GM12891 (cell line): ENCODE results near the gene EEF1G.
"Not testable (repeated sequence)": the region's sequence is repeated elsewhere in the genome, so short reads cannot be mapped to it uniquely, and the experiment has no call there.

Experiments used
- DNase-seq: peaks from one replicate; pipeline ENCODE4 v3.0.0; 2011; ENCODE audit warnings: low spot score; ENCODE audit not compliant: insufficient read length
- FAIRE-seq: peaks from 2 replicates; lab custom pipeline; 2011; peaks lifted over from hg19 to GRCh38; lab: Jason Lieb, UNC
- PAX5 ChIP-seq: IDR thresholded peaks from 2 replicates; pipeline ENCODE4 v1.6.1; 2011; ENCODE audit warnings: low read length, moderate library complexity, mild to moderate bottlenecking; ENCODE audit not compliant: insufficient read depth, severe bottlenecking
- POLR2A ChIP-seq: IDR thresholded peaks from 2 replicates; pipeline ENCODE4 v1.6.1; 2011; ENCODE audit warnings: low read depth, low read length, control low read depth
- POLR2AphosphoS5 ChIP-seq: IDR thresholded peaks from 2 replicates; pipeline ENCODE4 v1.6.1; 2011; ENCODE audit warnings: low read depth, low read length, control low read depth
- POU2F2 ChIP-seq: IDR thresholded peaks from 2 replicates; pipeline ENCODE4 v1.6.1; 2011; ENCODE audit warnings: low read depth, mild to moderate bottlenecking, control low read depth, low read length, moderate library complexity
- SPI1 ChIP-seq: IDR thresholded peaks from 2 replicates; pipeline ENCODE4 v1.6.1; 2011; ENCODE audit warnings: low read depth, low read length, control low read depth
- TAF1 ChIP-seq: IDR thresholded peaks from 2 replicates; pipeline ENCODE4 v1.6.1; 2011; ENCODE audit warnings: low read depth, low read length, control low read depth

Gene EEF1G

DNA sequence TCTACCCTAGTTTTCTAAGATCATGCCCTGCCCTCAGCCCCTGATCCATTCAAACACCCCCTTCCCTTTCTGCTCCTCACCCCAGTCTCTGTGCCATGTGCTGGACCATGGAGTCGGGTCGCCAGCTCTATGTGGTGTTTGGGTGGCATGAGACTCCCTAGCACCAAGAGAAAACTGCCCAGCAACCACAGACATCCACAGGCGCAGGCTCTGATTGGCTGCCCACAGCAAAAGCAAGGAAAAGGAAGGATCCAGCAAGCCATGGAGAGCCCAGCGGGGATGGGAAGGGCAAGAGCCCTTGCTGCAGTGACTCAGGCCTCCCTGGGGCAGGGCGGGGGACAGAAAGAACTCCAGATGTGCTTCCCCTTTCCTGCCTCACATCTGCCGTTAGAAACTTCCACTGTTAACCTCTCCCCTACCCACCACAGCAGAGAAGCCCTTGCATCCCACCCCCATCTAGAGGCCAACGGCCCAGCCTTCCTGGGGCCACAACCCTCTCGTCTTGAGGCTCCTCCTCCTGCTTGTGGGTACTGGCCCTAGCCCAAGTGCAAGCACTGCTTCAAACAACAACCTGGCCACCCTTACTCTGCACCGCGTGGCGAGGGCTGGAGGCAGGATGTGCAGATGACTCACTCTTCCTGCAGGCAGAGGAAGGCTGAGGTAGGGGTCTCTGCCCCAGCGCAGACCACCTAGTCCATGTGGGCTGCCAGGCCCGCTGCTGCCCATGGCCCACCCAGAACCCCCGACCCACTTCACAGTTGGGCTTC is 17.4 kb downstream of the EEF1G start:
- no peak for TF ChIP-seq PAX5
- 0 out of 2 replicates have a peak, but pooled peaks have one; percentile 16 for TF ChIP-seq POLR2AphosphoS5
- peak; percentile 93 for FAIRE-seq
- no peak for DNase-seq

DNA sequence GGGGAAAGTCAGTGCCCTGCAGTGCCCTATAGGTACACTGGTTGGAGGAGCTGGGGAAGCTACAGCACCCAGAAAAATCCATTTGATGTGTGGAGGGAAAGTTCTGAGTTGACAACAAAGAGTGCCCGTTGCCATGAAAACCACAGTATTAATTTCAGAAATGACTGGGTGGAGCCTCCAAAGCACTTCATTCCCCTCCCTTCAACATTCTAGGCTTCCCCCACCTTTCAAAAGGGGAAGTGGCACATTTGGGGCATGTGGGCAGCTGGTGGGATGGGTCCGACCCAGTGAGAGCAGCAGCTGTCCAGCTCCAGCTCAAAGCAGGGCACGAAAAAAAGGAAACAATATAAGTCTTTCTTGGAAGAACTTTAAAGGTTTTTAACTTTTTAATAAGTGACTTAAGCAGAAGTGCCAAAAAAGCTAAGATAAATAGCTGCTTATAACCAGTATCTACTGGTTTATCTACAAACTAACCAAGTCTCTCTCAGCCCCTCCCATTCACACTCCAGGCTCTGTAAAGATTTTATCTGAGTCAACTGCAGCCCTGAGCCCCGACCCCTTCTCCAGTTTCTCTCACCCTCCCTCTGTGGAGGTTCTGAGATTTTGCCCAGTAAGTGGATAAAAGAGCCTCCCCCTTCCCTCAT is 18.1 kb downstream of the EEF1G start:
- no peak for TF ChIP-seq TAF1
- peak; percentile 100 for TF ChIP-seq SPI1
- 0 out of 2 replicates have a peak, but pooled peaks have one; percentile 33 for TF ChIP-seq POU2F2
- TF ChIP-seq PAX5 = no peak
- TF ChIP-seq POLR2AphosphoS5 = no peak
- DNase-seq (no peak), FAIRE-seq (peak; percentile 82)

DNA sequence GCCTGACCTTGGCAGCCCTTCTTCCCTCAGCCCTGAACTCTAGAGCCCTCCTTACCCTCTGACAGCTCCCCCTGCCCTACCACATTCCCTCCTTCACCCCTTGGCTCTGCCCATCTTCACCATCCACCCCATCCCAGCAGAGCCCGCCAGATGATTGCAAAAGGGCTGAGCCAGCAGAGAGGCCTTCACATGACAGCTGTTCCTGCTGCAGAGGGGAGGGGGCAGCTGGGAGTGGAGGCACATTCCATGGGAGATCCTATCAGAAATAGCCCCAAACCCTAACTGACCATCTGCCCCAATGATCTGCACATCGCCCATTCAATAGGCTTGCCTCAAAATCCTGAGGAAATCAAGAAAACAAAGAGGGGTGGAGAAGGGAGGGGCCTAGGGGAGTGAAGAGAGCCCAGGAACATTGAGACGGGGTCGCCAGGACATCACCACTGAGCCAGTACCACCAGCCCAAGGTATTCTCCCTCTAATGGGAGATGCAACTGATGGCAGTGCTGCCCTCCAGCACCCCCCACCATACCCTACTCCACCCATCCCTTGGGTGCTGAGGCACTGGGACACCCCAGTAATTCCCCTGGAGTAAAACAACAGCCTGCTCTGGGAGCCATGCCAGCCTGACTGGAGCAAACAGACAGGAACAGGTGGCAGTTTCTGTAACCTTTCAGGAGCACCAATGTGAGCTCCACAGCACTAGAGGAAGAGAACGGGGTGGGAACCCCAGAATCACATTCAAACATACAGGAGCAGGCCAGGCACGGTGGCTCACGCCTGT is 19.1 kb downstream of the EEF1G start:
- FAIRE-seq (no peak), DNase-seq (no peak)
- no peak for TF ChIP-seq PAX5
- TF ChIP-seq SPI1 = no peak
- no peak for TF ChIP-seq POLR2A
- TF ChIP-seq POLR2AphosphoS5 = no peak
- TF ChIP-seq TAF1 = no peak
- TF ChIP-seq POU2F2 = no peak

DNA sequence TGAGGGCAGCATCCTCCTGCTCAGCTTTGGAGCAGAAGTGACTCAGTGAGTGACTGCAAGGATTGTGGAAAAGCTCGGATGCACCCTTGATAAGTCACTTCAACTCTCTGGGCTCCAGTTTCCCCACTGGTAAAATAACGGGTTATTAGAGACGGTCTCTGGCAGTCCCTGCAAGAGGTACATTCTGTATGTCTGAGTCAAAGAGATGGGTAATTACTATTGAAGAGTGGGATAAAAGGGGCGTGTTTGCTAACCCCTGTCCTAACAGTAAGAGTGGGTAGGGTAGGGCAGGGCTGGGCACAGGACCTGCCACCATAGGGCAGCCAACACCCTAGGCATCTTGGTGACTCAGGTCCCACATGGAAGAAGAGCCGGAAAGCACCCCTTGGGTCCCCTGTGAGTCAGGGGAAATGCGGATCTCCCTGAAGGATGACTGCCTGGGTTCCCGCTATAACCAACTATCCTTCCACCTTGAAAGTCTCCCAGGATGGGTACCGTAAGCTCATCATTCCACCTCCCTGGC is 19.8 kb downstream of the EEF1G start:
- DNase-seq (no peak), FAIRE-seq (no peak)
- TF ChIP-seq TAF1 (no peak), POU2F2 (no peak), PAX5 (no peak), POLR2A (no peak), POLR2AphosphoS5 (no peak), SPI1 (no peak)

DNA sequence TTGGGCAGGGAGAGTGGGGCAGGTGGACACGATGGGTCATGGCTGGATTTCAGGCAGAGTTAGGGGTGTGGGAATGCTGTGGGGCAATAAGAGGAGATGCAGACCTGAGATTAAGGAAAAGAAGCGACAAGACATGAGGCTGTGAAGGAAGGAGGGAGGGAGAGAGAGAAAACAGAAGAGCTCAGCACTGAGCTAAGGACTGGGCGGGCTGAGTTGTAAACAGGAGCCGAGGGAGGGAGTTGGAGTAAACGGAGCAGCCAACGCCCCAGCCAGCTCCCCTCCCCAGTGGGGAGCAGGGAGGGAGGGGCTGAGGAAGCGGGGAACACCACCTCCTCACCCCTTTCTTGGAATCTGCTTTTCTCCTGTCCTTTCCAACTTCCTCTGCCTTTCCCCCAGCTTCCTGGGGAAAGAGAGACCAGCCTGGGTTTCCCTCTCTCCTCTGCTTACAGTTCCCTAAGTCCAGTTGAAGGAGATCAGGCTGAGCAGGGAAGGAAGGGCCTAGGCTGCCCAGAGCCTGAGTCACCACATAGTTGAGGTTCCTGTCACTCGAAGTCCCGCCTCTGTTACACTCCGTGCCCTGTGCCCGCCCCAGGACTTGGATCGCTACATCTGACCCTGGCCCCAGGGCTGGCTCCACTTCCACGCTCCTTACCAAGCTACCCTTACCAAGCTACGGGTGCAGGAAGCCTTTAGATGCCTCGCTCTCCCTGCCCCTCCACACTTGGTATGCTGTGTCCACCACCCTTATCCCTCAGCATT is 20.4 kb downstream of the EEF1G start:
- TF ChIP-seq POU2F2 (no peak), PAX5 (no peak), POLR2A (no peak), POLR2AphosphoS5 (no peak), SPI1 (no peak), TAF1 (no peak)
- DNase-seq = no peak
- no peak for FAIRE-seq

DNA sequence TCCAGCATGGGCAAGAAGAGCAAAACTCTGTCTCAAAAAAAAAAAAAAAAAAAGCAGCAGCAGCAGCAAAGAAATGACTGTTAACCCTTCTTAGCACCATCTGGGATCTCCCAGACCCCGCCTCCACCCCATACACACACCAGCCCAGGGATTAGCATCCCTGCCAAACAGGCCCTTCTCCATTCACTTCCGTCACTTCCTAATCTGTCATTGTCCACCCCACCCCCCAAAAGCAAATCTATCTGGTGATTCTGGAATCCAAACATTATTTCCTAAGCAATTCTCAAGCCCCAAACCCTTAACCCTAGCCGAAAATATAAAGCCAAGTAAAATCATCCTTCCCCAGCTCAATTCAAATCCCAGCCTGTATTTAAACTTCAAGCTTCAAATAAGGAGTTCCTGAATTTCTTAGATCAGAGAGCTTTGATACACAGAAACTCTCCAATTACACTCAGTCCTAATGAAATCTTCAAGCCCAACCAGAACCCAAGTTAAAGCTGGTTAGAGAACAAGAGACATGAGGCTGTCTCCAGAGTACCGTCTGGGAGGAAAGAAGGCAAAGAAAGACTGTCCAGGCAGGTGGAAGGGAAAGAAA is 21.1 kb downstream of the EEF1G start:
- TF ChIP-seq POU2F2 = no peak
- no peak for TF ChIP-seq POLR2AphosphoS5
- TF ChIP-seq PAX5 = no peak
- TF ChIP-seq POLR2A = no peak
- TF ChIP-seq TAF1 = no peak
- no peak for TF ChIP-seq SPI1
- no peak for DNase-seq
- no peak for FAIRE-seq

DNA sequence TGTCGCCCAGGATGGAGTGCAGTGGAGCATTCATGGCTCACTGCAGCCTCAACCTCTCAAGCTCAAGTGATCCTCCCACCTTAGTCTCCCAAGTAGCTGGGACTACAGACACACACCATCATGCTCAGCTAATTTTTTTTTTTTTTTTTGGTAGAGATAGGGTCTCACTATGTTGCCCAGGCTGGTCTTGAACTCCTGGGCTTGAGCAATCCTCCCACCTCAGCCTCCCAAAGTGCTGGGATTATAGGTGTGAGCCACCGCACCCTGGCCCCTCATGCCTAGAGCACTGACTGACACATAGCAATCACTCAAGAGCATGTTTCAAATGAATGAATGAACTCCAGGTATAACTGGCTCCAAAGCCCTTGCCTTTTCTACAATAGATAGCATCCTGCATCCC is 23.2 kb downstream of the EEF1G start:
- DNase-seq, FAIRE-seq: not testable (repeated sequence)

DNA sequence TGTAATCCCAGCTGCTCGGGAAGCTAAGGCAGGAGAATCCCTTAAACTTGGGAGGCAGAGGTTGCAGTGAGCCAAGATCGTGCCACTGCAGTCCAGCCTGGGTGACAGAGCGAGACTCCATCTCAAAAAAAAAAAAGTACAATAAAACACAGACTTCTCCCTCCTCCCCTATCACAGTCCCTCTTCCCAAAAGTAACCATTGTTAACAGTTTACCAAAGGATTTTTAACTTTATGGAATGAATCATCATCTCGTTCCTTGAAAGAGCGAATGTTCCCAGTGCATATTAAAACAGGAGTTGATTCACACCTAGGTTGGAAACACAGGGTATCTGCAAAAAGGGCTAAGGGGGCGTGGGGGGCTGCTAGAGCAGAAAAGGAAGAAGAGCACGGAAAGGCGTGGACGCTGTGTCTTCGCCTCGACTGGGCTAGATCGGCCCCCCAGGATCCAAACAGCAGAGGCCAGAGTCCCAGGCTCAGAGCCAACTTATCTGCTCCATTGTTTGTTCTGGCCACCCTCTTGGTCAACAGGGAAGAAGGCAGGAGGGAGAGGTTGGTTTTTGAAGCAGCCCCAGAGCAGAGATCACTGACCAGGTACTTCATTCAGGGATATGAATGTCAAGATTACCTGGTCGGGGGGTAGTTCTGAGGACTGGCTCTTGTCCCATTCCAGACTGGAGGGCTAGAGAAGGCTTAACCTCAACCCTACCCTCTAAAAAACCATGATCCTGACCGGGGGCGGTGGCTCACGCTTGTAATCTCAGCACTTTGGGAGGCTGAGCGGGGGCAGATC is 25.0 kb downstream of the EEF1G start:
- DNase-seq = no peak
- no peak for FAIRE-seq
- TF ChIP-seq TAF1 (no peak), POLR2AphosphoS5 (no peak), POU2F2 (no peak), PAX5 (no peak), SPI1 (no peak), POLR2A (no peak)
